ENCODE data around the gene DSCAML1. TPM values are rescaled to one million over a fixed set of nuclear protein-coding genes. Genes with fewer than 3 reads are reported as not detected.

The DSCAML1 gene
- total RNA-seq, 1 donor from 2014 or later, result 0.22 TPM

DNA sequence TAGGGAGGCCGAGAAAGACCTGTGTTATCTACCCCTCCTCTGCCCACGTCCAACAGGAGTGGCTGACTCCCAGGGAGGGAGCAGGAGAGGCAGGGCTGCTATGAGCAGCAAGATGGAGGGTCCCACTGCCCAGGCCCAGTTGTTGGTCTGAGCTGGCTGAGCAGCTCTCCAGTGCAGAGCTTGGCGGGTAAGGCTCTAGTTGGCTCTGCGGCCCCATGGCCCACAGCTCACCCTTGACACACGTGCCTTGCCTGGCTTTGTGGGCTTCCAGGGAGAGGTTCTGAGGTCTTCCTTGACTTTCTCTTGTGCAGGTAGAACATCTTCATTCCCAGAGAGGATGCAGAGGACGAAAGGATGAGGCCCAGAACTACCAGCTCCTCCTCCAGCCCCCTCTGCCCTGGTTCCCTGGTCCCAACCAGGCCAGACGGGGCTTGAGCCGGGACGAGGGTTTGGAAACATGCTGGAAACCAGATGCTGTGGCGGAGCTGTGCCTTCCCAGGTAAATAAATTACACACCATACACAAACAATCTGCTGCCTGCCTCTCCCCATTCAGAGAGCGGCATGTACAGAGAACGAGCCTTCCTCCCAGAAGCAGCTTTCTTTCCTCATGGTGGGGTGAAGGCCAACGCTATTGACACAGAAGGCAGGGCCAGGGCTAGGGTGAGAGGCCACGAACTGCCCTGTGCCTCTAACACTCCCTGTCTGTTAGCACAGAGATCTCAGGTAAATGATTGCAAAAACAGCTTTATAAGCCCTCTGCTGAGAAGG lies 48.1 kb downstream of the DSCAML1 start:
- no peak for ATAC-seq
- intact Hi-C loops (cut with DNase I), result no loop called here

DNA sequence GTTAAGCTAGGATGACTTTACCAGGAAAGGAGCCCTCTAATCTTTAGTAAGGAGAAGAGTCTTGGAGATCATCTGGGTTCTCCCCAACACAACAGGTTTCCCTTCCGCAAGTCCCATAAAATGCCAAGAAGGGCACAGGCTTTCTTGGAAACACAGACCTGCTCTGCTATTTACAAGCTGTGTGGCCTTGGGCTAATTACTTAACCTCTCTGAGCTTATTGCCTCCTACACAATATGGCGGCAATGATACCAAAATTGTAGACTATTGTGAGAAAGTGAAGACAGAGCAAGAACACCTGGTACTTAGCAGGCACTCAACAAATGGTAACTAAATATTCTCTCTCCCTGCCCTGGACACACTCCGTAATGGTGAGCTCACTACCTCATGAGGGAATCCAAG lies 49.1 kb downstream of the DSCAML1 start:
- ATAC-seq (no peak), DNase-seq (ENCODE audit: missing footprints) (no peak)
- intact Hi-C loops (cut with DNase I), result no loop called here

More for the DNA sequence above, 48.1 kb downstream of the DSCAML1 start:
- DNase-seq (ENCODE audit: missing footprints), result no peak

DNA sequence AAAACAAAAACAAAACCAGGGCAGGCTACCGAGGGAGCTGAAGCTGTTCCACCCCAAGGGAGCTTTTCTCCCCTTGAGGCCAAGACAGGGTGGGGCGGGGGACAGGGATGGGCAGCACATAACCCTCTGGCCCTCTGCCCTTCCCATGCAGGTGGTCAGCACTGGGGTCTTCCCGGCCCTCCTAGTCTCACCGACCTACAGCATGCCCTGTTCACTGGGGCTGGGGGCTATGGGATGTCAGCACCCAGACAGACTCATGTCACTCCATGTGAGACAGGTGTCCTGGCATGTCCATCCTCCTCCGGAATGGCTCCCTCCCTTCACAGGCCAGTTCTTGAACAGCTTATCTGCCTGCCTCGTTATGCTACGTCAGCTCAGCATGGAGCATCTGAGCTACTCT lies 51.7 kb downstream of the DSCAML1 start:
- ATAC-seq (no peak), DNase-seq (ENCODE audit: missing footprints) (no peak)
- intact Hi-C loops (cut with DNase I), result no loop called here

DNA sequence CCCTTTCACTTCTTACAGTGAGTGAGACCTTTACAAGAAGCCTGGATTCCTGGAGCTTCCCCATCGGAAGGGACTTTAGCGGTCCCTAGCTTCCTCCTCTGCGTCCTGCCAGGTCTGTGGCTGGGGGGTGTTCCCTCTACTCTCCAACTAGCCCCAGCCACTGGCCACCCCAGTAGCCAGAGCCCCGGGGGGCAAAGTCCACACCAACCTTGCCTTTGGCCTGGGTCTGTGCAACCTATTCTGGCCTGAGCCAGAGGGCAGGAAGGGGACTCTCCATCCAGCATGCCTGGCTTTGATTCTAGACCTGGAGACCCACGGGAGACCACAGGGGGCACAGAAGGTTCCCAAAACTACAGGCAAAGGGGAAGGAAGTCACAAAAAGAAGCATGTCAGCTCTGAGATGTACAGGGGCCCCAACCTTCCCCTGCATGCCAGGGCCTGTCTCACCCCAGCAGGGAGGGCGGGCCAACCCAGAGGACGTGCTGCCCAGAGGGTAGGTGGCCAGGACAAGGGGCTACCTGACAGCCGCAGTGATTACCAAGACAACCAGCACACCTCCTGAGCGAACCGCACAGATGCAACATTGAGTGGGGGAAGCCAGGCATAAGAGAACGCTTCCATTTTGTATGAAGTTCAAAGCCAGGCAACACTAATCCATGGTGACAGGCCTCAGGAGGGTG lies 52.4 kb downstream of the DSCAML1 start:
- DNase-seq (ENCODE audit: missing footprints) (no peak), ATAC-seq (no peak)
- intact Hi-C loops (cut with DNase I), result no loop called here

DNA sequence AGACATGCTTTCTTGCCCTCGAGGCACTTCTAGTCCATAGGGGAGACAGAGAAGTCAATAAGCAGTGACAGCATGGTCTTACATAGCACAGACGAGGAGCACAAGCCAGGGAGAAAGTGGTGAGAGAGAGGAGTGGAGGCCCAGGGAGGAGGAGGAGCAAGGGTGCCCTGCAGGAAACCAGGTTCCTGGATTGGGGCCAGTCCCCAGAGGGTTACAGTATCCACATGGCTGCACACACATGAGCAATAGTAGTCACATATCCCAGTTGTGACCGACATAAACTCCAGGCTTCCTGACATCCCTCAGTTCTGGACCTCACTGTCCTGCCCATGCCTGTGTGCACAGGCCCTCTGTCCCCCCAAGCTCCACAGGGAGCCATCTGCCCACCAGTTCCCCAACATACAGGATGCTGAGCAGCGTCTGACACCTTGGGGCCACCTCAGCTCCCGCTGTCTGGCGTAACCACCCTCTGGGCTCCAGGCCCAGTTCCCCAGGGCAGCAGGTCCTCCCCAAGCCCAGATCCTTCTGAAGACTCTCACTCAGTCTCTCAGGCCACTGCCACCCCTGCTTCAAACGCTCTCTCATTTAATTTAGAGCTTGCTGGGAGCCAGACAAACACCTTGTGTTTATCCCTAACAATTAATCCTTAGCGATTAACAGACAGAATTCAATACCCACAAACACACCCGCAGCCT lies 53.7 kb downstream of the DSCAML1 start:
- DNase-seq (ENCODE audit: missing footprints), result no peak
- intact Hi-C loops (cut with DNase I), result no loop called here
- no peak for ATAC-seq

DNA sequence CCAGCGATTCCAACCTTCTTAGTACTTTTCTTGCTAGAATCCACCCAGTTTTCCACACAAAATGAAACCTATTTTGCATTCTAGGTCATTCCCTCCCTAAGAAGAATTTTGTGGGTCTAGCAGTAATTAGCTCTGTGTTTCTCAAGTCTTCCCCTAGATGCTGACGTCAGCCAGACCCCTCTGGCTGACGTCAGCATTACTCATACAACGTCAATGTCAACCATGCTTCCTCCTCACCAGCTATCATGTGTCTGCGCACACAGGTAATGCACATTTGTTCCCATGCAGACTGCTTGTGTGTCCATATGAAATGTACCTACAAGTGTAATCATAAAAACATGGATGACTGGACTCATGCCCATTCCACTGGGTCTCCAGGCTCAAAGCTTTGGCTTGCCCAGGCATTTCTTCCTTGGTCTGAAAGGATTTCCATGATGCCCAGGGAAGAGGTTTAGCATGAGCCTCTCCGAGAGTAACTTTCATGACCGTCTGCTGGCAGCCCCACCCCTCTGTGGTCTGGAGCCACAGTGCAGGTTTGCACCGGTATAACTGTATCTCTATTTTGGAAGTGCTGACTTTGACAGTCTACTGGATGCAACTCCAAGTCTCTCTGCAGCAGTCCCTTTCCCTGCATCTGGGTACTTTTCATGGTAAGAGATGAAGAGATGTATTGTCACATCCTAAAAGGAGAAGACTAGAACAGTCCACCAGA lies 58.6 kb downstream of the DSCAML1 start:
- no peak for DNase-seq (ENCODE audit: missing footprints)
- no peak for ATAC-seq
- intact Hi-C loops (cut with DNase I), result no loop called here

- intact Hi-C loops (cut with DNase I), result no loop called here
- ATAC-seq (peak; percentile 8), DNase-seq (ENCODE audit: missing footprints) (no peak)
These were observed 61.6 kb downstream of the DSCAML1 start for GRCh38 chr11:117735350-117735977.

GRCh38 chr11:117734601-117735024 lies 62.4 kb downstream of the DSCAML1 start:
- no peak for ATAC-seq
- DNase-seq (ENCODE audit: missing footprints), result no peak
- intact Hi-C loops (cut with DNase I), result no loop called here

GRCh38 chr11:117733316-117733715 lies 63.7 kb downstream of the DSCAML1 start:
- intact Hi-C loops (cut with DNase I), result no loop called here
- ATAC-seq, result no peak
- no peak for DNase-seq (ENCODE audit: missing footprints)

GRCh38 chr11:117731722-117732290 lies 65.2 kb downstream of the DSCAML1 start:
- DNase-seq (ENCODE audit: missing footprints), result no peak
- intact Hi-C loops (cut with DNase I), result no loop called here
- no peak for ATAC-seq

GRCh38 chr11:117730208-117730800 lies 66.7 kb downstream of the DSCAML1 start:
- no peak for DNase-seq (ENCODE audit: missing footprints)
- ATAC-seq, result no peak
- intact Hi-C loops (cut with DNase I), result no loop called here

DNA sequence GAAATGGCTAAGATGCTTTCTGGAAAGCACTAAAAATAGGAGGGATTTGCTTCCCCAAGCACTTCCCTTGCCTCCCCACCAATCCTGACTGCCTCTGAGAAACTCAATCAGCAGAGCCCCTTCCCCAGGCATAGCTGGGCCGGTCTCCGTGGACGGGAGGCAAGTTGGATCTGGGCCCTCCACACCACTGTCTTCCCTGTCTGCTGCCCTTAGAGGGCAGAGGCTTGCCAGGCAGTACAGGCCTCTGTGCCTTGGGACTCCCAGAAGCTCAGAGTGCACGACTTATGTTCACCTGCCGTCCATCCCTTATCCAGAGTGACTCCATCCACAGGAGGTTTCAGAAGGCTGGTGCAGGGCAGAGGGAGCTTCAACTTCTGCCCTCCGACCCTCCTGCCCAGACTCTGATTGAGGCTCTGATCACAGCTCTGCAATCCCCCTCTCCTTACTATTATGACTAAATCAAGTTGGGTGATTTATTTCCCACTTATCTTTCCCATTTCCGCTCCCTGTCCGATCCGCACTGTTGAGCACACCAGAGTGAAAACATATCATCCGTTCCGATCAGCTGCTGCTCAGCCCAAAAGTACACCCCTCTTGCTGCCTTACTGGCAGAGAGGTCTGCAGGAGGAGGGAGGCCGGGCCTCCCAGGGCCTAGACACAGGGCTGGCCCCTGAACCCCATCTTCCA lies 71.8 kb downstream of the DSCAML1 start:
- intact Hi-C loops (cut with DNase I), result no loop called here
- DNase-seq (ENCODE audit: missing footprints), result no peak
- ATAC-seq, result no peak

- ATAC-seq, result no peak
- DNase-seq (ENCODE audit: missing footprints), result no peak
- intact Hi-C loops (cut with DNase I), result no loop called here
These were observed 72.4 kb downstream of the DSCAML1 start for GRCh38 chr11:117724621-117725020.

- intact Hi-C loops (cut with DNase I), result no loop called here
- ATAC-seq (no peak), DNase-seq (ENCODE audit: missing footprints) (no peak)
These were observed 72.9 kb downstream of the DSCAML1 start for GRCh38 chr11:117724104-117724503.

- ATAC-seq (peak; percentile 41), DNase-seq (ENCODE audit: missing footprints) (no peak)
- intact Hi-C loops (cut with DNase I), result no loop called here
These were observed 73.6 kb downstream of the DSCAML1 start for GRCh38 chr11:117723277-117724024.

DNA sequence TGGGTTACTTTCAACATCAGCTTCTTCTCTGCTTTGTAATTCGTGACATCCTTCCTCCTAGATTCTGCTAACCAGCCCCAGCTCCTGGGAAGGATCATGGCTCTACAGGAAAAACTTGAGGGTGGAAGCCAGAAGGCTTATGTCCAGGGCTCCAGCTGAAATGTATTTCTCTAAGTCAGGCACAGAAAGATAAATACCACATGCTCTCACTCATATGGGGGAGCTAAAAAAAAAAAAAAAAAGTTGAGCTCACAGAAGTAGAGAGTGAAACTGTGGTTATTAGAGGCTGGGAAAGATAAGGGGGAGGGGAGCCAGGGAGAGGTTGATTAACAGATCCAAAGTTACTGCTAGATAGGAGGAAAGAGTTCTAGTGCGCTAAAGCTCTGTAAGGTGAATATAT lies 74.9 kb downstream of the DSCAML1 start:
- DNase-seq (ENCODE audit: missing footprints) (no peak), ATAC-seq (peak; percentile 69)
- intact Hi-C loops (cut with DNase I), result no loop called here

- DNase-seq (ENCODE audit: missing footprints) (no peak), ATAC-seq (no peak)
- intact Hi-C loops (cut with DNase I), result no loop called here
These were observed 76.9 kb downstream of the DSCAML1 start for GRCh38 chr11:117720061-117720511.

All from Right ventricle myocardium inferior (tissue), 1 donor.